ENCODE results near the gene CACNA1E.

The CACNA1E gene

DNA sequence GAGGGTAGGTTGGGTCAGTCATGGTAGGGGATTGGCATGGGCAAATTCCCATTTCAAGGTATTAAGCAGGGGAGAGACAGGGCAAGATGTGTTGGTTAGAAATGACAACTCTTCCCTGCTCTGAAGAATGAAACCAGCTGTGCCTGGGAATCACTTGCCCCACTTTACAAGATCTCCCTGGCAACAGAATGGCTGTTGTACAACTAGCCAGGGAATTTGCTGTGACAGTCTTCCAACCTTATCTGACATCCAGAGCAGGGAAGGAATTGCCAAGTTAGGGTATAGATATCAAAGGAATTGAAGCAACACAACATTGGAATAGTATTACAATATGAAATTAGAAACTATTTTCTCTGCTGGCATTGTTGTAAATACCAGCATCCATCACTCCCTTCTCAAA is 154.7 kb downstream of the CACNA1E start:
- Histone ChIP-seq H3K9me3 (ENCODE audit: insufficient read depth, low read length) (no peaks in the 10 kb centered on the region), H2AFZ (ENCODE audit: low read depth, low read length, severe bottlenecking) (no peak overlapping the region), H3K9ac (ENCODE audit: low read length) (no peak overlapping the region), H3K27me3 (ENCODE audit: low read length) (no peaks in the 10 kb centered on the region), H3F3A (ENCODE audit: insufficient read depth) (no peaks in the 10 kb centered on the region), H3K79me2 (ENCODE audit: insufficient read depth, low read length) (no peaks in the 10 kb centered on the region), H4K20me1 (ENCODE audit: low read depth, low read length) (no peaks in the 10 kb centered on the region), H3K27ac (ENCODE audit: low read depth, low read length) (no peak overlapping the region), H3K4me2 (ENCODE audit: low read depth, low read length, poor library complexity, severe bottlenecking) (no peak overlapping the region), H3K4me3 (ENCODE audit: insufficient read depth, low read length, poor library complexity, severe bottlenecking) (no peak overlapping the region), H3K36me3 (ENCODE audit: low read length) (no peaks in the 10 kb centered on the region), H3K9me2 (replicated peaks; ENCODE audit: insufficient read depth, low read length) (no peaks in the 10 kb centered on the region)
- TF ChIP-seq CTCF (IDR thresholded peaks at IDR 0.05; ENCODE audit: insufficient read depth, low read length, poor library complexity, severe bottlenecking) (no peak), EZH2phosphoT487 (conservative IDR thresholded peaks at IDR 0.05; ENCODE audit: low read length) (no peak)

DNA sequence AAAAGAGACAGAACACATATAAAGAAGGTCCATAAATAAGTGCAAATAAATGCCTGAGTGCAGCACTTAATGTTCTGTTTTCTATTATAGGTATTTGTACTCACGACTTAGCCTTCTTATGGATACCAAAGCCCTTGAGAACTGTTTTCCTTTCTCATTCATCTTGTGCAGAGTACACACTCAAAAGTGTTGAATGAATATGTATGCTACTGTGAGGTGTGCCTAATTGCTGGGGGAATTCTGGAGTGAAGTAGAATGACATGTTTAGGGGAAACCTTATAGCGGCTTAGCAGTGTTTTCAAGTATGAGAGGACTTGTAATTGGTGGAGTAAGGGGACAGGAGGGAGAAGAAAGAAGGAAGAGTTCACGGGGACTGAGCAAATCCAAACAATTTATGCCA is 157.6 kb downstream of the CACNA1E start:
- Histone ChIP-seq H3K79me2 (ENCODE audit: insufficient read depth, low read length) (no peaks in the 10 kb centered on the region), H4K20me1 (ENCODE audit: low read depth, low read length) (no peaks in the 10 kb centered on the region), H3K9me3 (ENCODE audit: insufficient read depth, low read length) (no peaks in the 10 kb centered on the region), H3K27ac (ENCODE audit: low read depth, low read length) (no peak overlapping the region), H3K9me2 (replicated peaks; ENCODE audit: insufficient read depth, low read length) (no peaks in the 10 kb centered on the region), H3K27me3 (ENCODE audit: low read length) (no peaks in the 10 kb centered on the region), H3K9ac (ENCODE audit: low read length) (no peak overlapping the region), H3F3A (ENCODE audit: insufficient read depth) (no peaks in the 10 kb centered on the region), H2AFZ (ENCODE audit: low read depth, low read length, severe bottlenecking) (no peak overlapping the region), H3K36me3 (ENCODE audit: low read length) (no peaks in the 10 kb centered on the region), H3K4me3 (ENCODE audit: insufficient read depth, low read length, poor library complexity, severe bottlenecking) (no peak overlapping the region), H3K4me2 (ENCODE audit: low read depth, low read length, poor library complexity, severe bottlenecking) (no peak overlapping the region)
- TF ChIP-seq CTCF (IDR thresholded peaks at IDR 0.05; ENCODE audit: insufficient read depth, low read length, poor library complexity, severe bottlenecking) (no peak), EZH2phosphoT487 (conservative IDR thresholded peaks at IDR 0.05; ENCODE audit: low read length) (no peak)

- Histone ChIP-seq H3K27ac (ENCODE audit: low read depth, low read length) (no peak overlapping the region), H2AFZ (ENCODE audit: low read depth, low read length, severe bottlenecking) (no peak overlapping the region), H3K27me3 (ENCODE audit: low read length) (no peaks in the 10 kb centered on the region), H3F3A (ENCODE audit: insufficient read depth) (no peaks in the 10 kb centered on the region), H3K9me2 (replicated peaks; ENCODE audit: insufficient read depth, low read length) (no peaks in the 10 kb centered on the region), H3K4me2 (ENCODE audit: low read depth, low read length, poor library complexity, severe bottlenecking) (no peak overlapping the region), H3K36me3 (ENCODE audit: low read length) (no peaks in the 10 kb centered on the region), H3K79me2 (ENCODE audit: insufficient read depth, low read length) (no peaks in the 10 kb centered on the region), H4K20me1 (ENCODE audit: low read depth, low read length) (no peaks in the 10 kb centered on the region), H3K4me3 (ENCODE audit: insufficient read depth, low read length, poor library complexity, severe bottlenecking) (no peak overlapping the region), H3K9ac (ENCODE audit: low read length) (no peak overlapping the region), H3K9me3 (ENCODE audit: insufficient read depth, low read length) (no peaks in the 10 kb centered on the region)
- TF ChIP-seq EZH2phosphoT487 (conservative IDR thresholded peaks at IDR 0.05; ENCODE audit: low read length): no peak
- no peak for TF ChIP-seq CTCF (IDR thresholded peaks at IDR 0.05; ENCODE audit: insufficient read depth, low read length, poor library complexity, severe bottlenecking)
These were observed 160.3 kb downstream of the CACNA1E start for GRCh38 chr1:181643631-181644030.

GRCh38 chr1:181645171-181645570 is 161.9 kb downstream of the CACNA1E start:
- no peaks in the 10 kb centered on the region for H3K36me3 ChIP-seq (ENCODE audit: low read length)
- no peak overlapping the region for H3K9ac ChIP-seq (ENCODE audit: low read length)
- H3K9me2 ChIP-seq (replicated peaks; ENCODE audit: insufficient read depth, low read length): no peaks in the 10 kb centered on the region
- TF ChIP-seq EZH2phosphoT487 (conservative IDR thresholded peaks at IDR 0.05; ENCODE audit: low read length) (no peak), CTCF (IDR thresholded peaks at IDR 0.05; ENCODE audit: insufficient read depth, low read length, poor library complexity, severe bottlenecking) (no peak)
- no peaks in the 10 kb centered on the region for H3K27me3 ChIP-seq (ENCODE audit: low read length)
- no peak overlapping the region for H3K27ac ChIP-seq (ENCODE audit: low read depth, low read length)
- no peaks in the 10 kb centered on the region for H3F3A ChIP-seq (ENCODE audit: insufficient read depth)
- H2AFZ ChIP-seq (ENCODE audit: low read depth, low read length, severe bottlenecking): no peak overlapping the region
- H3K9me3 ChIP-seq (ENCODE audit: insufficient read depth, low read length): no peaks in the 10 kb centered on the region
- H3K4me3 ChIP-seq (ENCODE audit: insufficient read depth, low read length, poor library complexity, severe bottlenecking): no peak overlapping the region
- no peaks in the 10 kb centered on the region for H3K79me2 ChIP-seq (ENCODE audit: insufficient read depth, low read length)
- H3K4me2 ChIP-seq (ENCODE audit: low read depth, low read length, poor library complexity, severe bottlenecking): no peak overlapping the region
- H4K20me1 ChIP-seq (ENCODE audit: low read depth, low read length): no peaks in the 10 kb centered on the region

Data from SU-DHL-6 (cell line).